ENCODE measurements around the gene DNM1.
A peak's percentile ranks its signal among the peaks of the same experiment; 100 is the strongest.

DNM1 gene

DNA sequence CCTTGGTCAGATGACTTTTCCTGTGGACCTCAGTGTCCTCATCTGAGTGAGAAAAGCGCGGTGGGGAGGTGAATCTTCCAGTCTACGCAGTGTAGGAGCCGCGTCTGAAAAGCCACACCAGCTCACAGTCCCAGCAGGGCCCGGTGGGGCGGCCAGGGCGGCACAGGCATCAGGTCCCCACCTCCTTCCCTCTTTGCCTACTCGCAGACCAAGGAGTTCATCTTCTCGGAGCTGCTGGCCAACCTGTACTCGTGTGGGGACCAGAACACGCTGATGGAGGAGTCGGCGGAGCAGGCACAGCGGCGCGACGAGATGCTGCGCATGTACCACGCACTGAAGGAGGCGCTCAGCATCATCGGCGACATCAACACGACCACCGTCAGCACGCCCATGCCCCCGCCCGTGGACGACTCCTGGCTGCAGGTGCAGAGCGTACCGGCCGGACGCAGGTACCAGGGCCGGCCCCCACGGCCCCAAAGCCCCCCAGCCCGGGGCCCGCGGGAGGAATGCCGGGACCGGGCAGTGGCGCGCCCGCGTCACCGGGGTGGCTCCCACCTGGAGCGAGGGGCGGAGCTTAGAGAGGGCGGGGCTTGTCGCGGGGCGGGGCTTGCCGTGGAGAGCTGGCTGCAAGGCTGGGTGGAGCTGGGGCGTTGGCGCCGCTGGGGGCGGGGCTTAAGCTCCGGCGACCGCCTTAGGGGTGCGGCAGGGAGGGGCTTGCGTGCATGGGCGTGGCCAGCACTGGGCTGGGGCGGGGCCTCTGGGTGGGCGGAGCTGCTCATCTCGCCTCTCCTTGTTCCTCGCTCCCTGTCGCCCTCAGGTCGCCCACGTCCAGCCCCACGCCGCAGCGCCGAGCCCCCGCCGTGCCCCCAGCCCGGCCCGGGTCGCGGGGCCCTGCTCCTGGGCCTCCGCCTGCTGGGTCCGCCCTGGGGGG, 47.0 kb downstream of the DNM1 start:
- DNase-seq (ENCODE audit: low read depth in 1 of 2, low spot score in 1 of 2), result peak; percentile 96 to 98

DNA sequence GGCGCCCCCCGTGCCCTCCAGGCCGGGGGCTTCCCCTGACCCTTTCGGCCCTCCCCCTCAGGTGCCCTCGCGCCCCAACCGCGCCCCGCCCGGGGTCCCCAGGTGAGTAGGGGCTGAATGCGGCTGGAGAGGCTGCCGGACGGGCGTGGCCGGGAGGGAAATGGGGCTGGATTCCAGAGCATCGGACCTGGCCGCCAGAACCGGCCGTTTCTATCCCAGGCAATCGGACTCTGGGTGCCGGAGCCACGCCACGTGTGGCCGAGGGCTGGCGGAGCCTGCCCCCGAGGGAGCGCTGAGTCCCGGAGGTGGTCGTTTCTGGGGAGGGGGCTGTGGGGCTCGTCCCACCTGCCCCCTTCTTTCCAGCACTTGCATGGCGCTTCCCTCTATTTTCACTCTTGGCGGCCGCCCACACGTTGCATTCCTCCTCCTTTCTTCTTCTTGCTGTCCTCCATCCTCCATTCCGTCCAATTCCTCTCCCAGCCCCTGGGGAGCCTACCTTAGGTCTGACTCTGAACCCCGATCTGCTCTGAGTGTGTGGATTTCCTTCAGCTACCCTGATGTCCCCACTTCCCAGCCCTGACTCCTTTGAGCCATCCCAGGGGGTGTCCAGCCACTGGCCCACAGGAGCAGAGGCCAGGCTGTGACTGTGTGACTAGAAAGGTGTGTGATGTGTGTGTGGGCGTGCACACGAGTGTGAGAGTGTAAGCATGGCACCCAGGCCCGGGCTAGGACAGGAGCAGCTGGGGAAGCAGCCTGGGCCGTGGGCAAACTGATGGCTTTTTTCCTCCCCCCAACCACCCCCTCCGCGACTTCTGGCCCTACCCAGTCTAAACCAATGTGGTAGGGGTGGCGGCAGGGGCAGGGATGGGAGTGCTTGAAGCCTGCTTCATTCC, 47.9 kb downstream of the DNM1 start:
- no peak for DNase-seq (ENCODE audit: low read depth in 1 of 2, low spot score in 1 of 2)

DNA sequence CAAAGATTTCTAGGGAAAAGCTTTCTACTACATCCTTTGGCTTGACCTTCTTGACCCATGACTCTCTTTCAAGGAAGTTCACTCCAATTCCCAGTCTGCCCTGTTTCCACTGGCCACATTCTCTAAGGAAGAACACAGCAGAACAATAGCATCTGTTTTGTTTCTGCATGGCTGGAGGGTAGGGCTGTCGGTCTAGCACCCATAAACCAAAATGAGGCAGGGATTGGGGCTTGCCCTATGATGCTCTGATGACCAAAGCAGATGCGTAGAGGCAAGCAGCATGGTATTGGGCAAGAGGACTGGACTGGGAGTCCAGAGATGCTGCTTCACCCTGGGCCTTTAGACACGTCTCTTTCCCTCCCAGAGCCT, 48.5 kb downstream of the DNM1 start:
- DNase-seq (ENCODE audit: low read depth in 1 of 2, low spot score in 1 of 2), result no peak

DNA sequence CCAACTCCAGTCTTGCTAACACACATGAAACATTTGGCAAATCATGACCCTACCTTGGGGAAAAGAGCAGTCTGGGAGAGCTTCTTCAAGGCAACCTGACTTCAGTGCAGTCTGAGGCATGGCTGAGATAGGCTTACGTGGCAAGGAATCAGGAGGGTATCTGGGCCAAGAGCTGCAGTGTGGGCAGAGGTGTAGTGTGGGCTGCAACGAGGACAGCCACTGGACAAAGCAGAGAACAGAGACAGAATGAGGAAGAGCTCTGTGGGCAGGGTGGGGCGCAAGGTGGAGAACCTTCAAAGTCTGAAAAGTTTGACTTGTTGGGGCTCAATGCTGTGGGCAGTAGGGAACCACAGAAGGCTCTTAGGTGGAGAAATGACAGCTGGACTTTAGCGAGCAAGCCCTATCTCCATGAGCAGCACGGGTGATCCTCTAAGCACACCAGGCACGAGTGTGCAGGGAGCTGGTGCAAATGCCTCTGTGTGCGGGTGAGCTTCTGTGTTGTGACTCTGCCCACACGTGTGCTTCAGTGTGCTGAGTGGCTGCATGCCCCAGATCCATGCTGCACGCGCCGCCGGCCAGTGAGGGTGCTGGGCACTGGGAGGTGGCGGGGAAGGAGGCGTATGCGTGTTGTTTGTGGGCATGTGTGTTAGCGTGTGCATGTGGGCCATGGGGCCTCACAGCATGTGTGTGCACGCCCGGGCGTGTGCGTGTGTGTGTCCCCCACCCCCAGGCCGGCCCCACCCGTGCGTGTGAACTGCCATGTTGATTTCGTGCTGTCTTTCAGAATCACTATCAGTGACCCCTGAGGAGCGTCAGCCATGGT, 49.3 kb downstream of the DNM1 start:
- no peak for DNase-seq (ENCODE audit: low read depth in 1 of 2, low spot score in 1 of 2)

DNA sequence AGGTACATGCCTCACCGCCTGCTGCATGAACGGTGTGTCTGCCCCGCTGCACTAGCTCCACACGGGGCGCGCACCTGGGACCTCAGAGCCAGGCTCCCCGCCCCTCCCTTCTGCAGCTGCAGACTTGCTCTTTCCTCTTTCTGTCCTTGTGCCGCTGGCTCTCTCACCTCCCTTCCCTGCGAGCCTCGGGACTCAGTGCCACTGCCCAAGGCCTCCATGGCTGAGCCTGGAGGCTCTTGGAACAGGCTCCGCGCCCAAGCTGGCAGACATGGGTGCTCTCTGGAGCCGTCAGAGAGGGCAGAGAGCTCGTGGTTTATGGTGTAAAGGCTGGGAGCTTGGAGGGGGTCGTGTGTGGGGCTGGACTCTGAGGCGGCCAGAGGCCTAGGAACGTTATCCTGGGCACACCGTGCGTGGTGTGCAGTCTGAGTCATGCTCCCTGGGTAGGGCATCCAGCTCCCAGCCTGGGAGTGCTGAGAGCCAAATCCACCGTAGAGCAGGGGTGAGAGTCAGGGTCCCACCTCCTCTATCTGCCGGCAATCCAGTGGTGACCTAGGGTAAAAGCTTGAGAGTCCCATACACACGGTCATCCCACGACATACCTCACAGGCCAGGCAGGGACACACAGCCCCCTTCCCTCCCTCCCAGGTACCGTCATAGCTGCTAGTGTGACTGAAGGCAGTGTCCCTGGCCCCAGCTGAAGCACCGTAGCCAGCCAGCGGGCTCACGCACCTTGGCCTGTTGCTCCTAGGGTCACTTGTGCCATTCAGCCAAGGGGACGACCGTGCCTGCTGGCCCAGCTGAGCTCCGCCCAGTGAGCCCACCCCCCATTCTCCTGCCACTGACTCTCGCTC, 50.2 kb downstream of the DNM1 start:
- no peak for DNase-seq (ENCODE audit: low read depth in 1 of 2, low spot score in 1 of 2)

DNA sequence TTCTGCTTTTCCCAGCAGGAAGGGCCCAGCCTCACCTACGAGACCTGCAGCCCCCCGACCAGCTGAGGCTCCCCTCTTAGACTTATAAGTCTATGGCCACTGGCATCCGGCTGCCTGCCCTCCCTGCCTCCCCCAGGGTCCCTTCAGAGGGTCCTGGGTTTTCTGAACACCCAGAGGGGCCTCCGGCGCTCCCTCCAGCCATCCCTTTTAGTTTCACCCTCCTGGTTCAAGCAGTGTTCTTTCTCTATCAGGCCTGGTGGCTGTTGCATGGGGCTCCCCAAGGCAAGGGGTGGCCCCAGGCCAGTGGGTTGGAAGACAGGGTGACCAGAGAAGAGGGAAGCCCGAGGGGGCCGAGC, 50.8 kb downstream of the DNM1 start:
- no peak for DNase-seq (ENCODE audit: low read depth in 1 of 2, low spot score in 1 of 2)

DNA sequence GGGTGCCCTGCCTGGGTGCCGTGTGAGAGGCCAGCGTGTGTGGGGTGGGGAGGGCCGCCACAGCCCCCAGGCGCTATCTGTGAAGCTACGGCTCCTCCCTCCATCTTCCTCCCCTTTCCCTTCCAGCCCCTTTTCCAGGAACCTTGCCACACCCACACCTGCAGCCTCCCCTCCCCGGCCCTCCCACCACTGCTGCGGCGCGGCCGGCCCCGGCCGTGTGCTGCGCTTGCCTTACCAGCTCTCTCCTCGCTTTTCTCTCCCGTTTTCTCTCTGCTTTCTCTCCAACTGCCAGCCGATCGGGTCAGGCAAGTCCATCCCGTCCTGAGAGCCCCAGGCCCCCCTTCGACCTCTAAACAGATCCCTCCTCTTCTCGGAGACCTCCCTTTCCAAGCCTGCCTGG, 51.2 kb downstream of the DNM1 start:
- DNase-seq (ENCODE audit: low read depth in 1 of 2, low spot score in 1 of 2), result no peak

DNA sequence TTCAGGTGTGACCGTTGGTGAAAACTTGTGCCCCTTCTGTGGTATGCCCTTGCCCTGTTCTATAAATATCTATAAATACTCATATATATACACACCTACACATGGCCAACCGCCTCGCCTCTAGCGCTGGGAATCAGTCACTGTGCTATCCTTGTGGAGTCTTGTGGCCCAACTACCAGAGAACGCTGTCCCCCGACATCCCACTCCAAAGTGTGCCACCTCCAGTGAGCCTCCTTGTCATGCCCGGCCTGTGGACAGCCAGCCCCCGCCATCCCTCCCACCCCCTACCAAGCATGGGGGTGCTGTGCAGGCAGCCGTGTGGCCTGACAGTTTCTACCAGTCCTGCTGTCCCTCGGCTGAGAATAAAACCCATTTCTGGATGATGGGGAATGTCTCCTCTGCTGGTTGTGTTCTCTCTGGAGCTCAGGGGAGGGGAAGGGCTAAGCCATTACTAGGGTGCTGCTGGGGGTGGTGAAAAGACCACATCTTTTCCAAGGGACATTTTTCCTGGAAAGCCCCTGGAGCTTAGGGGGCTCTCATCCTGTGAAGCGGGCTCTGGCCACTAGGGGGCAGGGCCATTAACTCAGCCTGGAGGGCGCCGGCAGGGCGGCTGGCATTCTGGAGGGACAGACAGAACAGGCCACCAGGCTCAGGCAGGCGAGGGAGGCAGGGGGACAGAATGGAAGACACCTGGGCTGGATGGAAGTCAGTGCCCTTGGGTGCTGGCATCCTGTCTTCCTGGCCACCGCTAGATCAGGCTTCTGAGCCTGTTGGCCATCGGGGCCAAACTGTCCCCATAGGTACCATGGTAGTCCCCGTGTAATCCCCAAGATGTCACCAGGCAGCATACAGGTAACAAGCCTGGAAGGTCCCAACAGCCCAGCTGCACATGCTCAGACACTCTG, 51.9 kb downstream of the DNM1 start:
- DNase-seq (ENCODE audit: low read depth in 1 of 2, low spot score in 1 of 2), result peak; percentile 24 to 34

DNA sequence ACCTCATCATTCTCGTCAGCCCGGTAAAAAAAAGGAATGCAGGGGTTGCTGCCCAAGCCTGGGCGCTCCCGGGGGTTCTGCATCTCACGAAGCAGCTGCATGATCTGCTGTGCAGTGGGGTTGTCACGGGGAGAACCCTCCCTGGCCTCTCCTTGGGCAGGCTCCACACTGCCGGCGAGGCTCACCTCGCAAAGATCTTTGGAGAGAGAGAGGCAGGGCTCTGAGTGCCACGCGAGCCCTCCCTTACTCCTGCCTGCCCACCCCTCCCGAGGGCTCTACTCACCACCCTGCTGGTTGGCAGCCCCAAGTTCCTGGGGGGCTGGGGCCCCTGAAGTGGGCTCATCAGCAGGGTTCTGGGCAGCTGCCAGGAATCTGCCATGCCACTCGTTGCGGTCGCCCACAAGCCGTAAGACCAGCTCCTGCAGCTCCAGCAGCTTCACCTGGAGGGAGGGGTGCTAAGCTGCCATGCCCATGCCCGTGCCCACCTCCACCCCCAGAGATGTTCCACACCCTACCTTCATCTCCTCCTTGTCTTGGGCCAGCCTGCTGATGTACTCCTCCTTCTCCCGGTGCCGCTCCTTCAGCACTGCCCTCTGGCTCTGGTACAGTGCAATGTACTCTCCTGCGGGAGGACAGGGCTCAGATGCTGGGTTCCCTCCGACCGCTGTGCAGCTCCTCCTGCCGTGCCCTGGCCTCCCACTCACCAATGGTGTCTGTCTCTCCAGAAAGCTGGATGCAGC, 54.1 kb downstream of the DNM1 start:
- no peak for DNase-seq (ENCODE audit: low read depth in 1 of 2, low spot score in 1 of 2)

DNA sequence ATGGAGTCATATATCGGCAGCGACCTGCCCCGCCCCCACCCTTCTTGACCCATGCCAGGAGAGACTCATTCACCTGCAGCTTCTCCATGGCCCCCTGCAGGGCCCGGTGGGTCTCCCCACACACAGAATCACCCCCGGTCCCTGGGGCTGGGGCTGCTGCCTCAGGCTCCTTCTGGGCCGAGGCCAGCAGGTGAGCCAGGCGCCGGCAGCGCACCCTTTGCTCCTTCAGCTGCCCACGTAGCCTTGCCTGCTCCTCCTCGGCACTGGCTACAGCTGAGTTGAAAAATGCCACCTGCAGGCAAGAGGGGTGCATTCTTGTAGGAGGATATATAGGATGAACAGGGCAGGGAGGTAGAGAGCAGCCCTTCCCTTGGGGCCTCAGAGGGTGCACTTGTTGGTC, 54.7 kb downstream of the DNM1 start:
- DNase-seq (ENCODE audit: low read depth in 1 of 2, low spot score in 1 of 2), result no peak

DNA sequence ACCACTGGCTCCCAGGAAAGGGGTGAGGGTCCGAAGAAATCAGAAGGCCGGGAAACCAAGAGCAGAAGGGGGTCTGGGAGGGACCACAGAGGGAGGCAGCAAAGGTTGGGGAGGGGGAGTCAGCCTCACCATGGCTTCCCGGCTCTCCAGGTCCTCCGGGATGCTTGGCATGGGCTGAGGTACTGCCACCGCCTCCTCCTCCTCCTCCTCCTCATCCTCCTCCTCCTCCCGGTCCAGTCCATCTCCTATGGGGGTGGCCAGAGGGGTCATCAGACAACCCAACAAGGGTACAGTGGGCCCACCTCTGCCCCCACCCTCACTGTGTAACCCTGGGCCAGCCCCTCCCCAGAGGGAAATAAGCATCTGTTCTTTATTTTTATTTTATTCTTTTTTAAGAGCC, 55.1 kb downstream of the DNM1 start:
- DNase-seq (ENCODE audit: low read depth in 1 of 2, low spot score in 1 of 2), result no peak

DNA sequence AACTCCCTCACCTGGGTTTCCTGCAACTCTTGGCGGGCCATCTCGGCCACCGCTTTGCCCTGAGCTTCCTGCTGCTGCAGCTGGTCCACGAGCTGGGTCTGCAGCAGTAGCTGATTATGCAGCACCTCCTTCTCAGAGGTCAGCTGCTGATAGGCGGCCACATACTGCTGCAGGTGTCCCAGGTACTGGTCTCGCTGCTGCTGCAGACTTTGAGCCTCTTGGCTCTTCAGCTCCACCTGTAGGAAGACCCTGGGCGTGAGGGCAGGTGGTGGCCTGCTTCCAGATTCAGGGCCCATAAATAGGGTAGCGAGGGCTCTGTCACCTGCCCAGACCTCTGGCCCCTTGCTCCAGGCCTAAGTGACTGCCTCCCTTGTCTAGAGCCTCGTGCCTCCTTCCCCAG, 56.0 kb downstream of the DNM1 start:
- no peak for DNase-seq (ENCODE audit: low read depth in 1 of 2, low spot score in 1 of 2)

DNA sequence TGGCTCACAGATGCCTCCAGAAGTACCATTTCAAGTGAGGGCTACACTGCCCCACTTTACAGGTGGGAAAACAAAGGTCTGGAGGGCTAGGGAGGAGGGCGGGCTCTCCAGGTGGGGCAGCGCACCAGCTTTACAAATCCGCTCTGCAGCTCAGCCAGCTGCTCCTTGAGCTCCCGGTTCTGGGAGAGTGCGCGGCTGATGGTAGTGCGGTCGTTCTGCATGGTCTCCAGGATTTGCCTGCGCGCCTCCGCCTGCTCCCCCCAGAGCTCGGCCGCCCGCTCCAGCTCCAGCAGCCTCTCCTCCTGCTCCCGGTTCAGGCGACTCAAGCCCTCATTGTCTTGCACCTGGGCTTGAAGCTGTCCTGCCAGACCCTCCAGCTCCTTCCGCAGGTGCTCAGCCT, 57.2 kb downstream of the DNM1 start:
- no peak for DNase-seq (ENCODE audit: low read depth in 1 of 2, low spot score in 1 of 2)

DNA sequence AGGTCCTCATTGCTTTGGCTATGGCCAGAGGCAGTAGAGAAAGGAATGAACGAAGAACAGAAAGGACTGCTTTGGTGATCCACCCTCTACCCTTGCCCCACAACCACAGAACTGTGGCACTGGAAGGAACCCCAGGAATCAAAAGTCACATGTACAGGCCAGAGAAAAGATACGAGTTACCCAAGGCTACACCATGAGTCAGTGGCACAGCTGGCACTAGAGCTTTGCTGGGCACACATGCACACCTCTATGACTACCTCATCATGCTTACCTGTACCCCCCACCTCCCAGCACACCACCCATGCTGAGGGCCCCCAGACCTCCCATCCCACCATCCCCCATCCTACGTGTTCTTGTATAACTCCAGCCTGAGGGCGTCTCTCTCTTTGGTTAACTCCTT, 59.5 kb downstream of the DNM1 start:
- no peak for DNase-seq (ENCODE audit: low read depth in 1 of 2, low spot score in 1 of 2)

DNA sequence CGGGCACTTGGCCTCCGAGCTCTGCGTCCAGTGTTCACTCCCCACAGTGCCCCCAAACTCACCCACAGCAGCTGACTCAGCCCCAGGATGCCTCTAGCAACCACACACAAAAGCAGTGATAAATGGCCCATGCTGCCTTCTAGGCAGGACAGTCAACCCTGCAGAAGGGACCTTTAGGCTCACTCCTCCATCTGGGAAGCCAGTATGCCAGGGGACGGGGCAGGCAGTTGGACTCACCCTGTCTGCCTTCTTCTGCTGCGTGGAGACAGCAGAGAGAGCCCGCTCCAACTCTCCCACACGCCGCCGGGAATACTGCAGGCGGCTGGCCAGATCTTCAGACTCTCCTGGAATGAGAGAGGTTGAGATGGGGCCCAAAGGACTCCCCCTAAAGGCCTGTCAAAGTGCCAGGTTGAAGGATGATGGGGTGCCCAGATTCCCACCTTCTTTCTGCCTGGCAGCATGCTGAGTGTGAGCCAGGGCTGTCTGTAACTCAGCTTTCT, 62.2 kb downstream of the DNM1 start:
- no peak for DNase-seq (ENCODE audit: low read depth in 1 of 2, low spot score in 1 of 2)

DNA sequence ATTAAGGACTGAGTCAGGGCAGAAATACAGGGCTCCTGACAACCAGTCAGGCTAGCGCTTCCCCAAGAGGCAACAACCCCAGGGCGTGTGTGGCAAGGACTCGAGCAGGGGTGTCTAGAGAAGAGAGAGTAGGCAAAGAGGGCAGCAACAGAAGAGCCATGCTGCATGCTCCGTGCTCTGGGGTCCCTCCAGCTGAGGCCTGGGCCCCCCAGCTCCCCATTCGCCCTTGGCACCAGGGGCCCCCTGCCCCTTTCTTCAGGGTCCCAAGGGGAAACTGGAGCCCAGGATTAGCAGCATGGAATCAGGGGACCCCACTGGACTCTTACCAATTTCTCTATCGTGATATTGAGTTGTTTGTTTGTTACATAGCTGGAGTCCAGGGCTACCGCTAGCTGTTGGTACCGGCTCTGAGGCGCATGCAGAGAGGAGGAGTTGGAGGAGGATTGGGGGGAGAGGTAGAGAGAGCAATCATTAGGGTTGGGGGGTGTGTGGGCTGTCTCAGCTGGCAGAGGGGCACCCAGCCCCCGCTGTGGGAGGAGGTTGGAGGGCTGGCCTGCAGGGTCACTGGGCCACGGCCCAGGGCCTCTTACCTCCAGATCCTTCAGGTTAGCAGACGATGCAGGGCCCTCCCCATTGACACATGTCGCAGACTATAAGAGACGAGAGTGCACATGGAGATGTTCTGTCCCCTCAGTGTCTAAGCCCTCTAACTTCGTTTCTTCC, 63.9 kb downstream of the DNM1 start:
- no peak for DNase-seq (ENCODE audit: low read depth in 1 of 2, low spot score in 1 of 2)

DNA sequence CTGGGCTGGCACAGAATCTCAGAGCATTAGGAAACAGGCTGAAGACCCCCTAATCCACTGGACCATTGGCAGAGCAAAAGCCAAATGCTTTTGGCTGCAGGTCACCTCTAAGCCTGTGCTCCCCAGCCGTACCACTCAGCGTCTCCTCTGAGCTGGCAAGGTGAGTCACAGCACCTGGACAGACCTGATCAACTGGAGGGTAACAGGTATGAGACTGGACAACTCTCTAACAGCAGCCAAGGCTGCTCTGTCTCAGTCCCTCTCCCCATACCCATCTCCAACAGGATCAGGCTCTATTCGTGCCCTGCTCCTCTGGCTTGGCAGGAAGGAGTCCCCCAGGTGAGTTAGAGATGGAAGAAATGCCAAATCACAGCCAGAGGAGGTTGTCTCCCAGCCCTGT, 67.9 kb downstream of the DNM1 start:
- DNase-seq (ENCODE audit: low read depth in 1 of 2, low spot score in 1 of 2), result no peak

DNA sequence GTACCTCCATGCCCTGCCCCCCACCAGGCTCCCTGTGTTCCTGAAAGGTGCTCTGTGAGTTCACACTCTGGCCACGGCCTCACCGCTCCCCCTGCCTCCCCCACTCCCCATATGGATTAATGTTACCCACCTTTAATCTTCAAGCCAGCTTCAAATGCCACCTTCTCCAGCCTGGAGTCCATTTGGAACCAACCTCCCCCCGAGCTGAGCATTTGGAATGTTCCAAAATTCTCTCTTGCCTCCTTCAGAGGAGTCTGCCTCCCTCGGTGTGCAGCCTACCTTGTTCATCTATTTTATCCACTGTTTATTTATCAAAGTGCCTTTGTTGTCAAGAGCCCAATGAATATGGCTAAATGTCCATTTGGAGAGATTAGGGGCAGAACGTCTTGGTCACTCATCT, 68.3 kb downstream of the DNM1 start:
- DNase-seq (ENCODE audit: low read depth in 1 of 2, low spot score in 1 of 2), result no peak

Measured in activated CD4-positive, alpha-beta T cell treated with anti-CD3 and anti-CD28 coated beads, Interleukin-2, amount 50 U/mL, for 24 hours (primary cell).